ENCODE results near the gene TSFM.
"Not testable (repeated sequence)": the region's sequence is repeated elsewhere in the genome, so short reads cannot be mapped to it uniquely, and the experiment has no call there.

The TSFM gene

GRCh38 chr12:57815177-57816000, 32.8 kb downstream of the TSFM start:
- no peak for DNase-seq (ENCODE audit: low read depth)

GRCh38 chr12:57816001-57816854, 33.6 kb downstream of the TSFM start:
- no peak for DNase-seq (ENCODE audit: low read depth)

GRCh38 chr12:57816855-57817151, 34.2 kb downstream of the TSFM start:
- no peak for DNase-seq (ENCODE audit: low read depth)

GRCh38 chr12:57817261-57817989, 34.8 kb downstream of the TSFM start:
- no peak for DNase-seq (ENCODE audit: low read depth)

GRCh38 chr12:57817990-57818331, 35.4 kb downstream of the TSFM start:
- DNase-seq (ENCODE audit: low read depth), result not testable (repeated sequence)

- not testable (repeated sequence) for DNase-seq (ENCODE audit: low read depth)
Measured at GRCh38 chr12:57820119-57820518, 37.5 kb downstream of the TSFM start.

- DNase-seq (ENCODE audit: low read depth), result not testable (repeated sequence)
Measured at GRCh38 chr12:57821015-57821414, 38.4 kb downstream of the TSFM start.

GRCh38 chr12:57821474-57822214, 39.1 kb downstream of the TSFM start:
- no peak for DNase-seq (ENCODE audit: low read depth)

- no peak for DNase-seq (ENCODE audit: low read depth)
Measured at GRCh38 chr12:57822392-57823130, 40.0 kb downstream of the TSFM start.

GRCh38 chr12:57823131-57823907, 40.7 kb downstream of the TSFM start:
- DNase-seq (ENCODE audit: low read depth), result no peak

- DNase-seq (ENCODE audit: low read depth), result no peak
Measured at GRCh38 chr12:57823908-57824640, 41.5 kb downstream of the TSFM start.

- DNase-seq (ENCODE audit: low read depth), result no peak
Measured at GRCh38 chr12:57825451-57825850, 42.9 kb downstream of the TSFM start.

- no peak for DNase-seq (ENCODE audit: low read depth)
Measured at GRCh38 chr12:57826400-57826799, 43.8 kb downstream of the TSFM start.

GRCh38 chr12:57826966-57827365, 44.4 kb downstream of the TSFM start:
- DNase-seq (ENCODE audit: low read depth), result no peak

- DNase-seq (ENCODE audit: low read depth), result no peak
Measured at GRCh38 chr12:57829025-57829777, 46.6 kb downstream of the TSFM start.

- DNase-seq (ENCODE audit: low read depth), result no peak
Measured at GRCh38 chr12:57830393-57830792, 47.8 kb downstream of the TSFM start.

GRCh38 chr12:57832966-57833365, 50.4 kb downstream of the TSFM start:
- DNase-seq (ENCODE audit: low read depth), result no peak

GRCh38 chr12:57833672-57834071, 51.1 kb downstream of the TSFM start:
- no peak for DNase-seq (ENCODE audit: low read depth)

Measured in activated T-cell treated with anti-CD3 and anti-CD28 coated beads for 1 hour (primary cell).